HCEC 1CT (cell line): ENCODE results near the gene HOXD8.

Source experiments
- DNase-seq: peaks from one replicate; pipeline ENCODE4 v3.0.0-alpha.2; 2017

The HOXD8 gene

GRCh38 chr2:176128982-176129796, at the start of gene HOXD8:
Gene HOXD8 (plus strand): TSS chr2:176129705. CDS start chr2:176130367, 662 bp downstream.
- peak; percentile 90 for DNase-seq

DNA sequence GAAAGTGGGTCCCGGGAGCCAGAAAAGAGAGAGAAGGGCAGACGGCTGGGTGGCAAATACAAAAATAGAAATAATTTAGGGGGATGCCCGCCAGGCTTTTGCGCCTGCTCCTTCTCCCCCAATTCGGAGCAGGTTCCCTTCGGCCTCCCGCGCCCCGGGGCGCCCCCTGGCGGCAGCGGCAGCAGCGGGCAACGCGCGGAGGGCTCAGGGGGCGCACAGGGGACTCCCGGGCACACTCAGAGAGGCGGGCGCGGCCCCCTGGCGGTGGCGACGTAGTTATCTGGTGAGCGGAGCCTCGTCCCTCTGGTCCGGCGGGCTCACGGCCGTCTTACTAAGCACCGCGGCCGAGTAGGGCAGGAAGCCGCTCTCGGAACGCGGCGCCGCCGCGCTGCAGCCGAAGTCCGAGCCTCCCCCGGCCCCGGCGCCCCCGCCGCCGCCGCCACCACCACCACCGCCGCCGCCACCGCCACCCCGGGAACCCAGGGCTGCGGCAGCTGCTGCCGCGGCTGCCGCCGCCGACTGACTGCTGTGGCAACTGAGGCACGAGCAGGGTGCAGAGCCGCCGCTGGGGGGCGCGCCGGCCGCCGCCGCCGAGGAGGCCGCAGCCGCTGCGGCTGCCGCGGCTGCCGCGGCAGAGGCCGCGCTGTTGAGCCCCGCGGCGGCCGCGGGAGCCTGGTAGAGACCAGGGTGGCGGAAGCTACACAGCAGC, 49.5 kb upstream of the HOXD8 start:
- no peak for DNase-seq

DNA sequence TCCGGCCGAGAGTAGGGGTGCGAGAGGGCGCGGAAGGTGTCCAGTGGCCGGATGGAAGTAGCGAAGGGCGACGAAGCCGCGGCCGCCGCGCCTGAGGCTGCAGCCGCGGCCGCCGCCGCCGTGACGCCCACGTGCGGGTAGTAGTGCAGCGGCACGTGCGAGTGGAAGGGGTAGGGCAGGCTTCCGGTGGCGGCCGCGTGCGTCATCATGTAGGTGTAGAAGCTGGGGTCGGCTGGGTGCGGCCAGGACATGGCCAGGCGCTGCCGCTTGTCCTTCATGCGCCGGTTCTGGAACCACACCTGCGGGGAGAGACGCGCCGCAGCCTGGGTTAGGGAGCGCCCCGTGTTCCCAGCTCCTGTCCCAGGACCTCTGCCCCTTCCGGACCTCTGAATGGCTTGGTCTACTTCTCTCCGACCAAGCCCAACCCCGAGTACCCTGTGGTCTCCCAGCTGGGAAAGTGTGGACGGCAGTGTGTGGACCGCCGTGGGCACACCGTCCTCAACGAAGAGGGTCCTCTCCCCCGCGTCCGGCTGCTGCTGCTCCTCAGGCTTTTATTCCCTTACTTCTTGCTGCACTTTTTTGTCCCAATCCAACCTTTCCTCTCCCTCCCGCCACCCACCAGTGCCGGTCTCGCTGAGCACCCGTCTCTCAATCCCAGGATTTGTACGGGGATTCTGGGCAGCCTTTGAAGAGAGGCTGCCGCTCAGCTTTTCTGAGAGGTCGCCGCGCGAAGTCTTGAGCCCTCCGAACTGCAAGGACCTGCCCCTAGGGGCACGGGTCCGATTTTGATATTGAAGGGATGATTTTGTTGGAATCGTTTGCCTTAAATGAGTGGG, 48.7 kb upstream of the HOXD8 start:
- no peak for DNase-seq

- DNase-seq, result no peak
Measured at GRCh38 chr2:176081376-176081836, 48.1 kb upstream of the HOXD8 start.

- no peak for DNase-seq
Measured at GRCh38 chr2:176081837-176082524, 47.5 kb upstream of the HOXD8 start.

DNA sequence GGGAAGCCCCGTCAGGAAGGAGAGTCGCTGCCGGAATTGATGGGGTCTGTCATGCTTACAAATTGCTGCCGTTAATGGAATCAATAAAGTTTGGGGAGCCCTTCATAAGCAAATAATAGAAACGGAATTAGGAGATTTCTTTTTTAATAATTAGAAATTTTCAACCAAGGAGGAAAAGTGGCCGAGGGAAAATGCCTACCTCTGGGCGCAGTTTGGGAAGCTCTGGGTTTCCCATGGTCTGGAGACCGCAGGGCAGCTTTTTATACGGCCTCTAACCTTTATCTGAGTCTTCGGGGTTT, 47.0 kb upstream of the HOXD8 start:
- DNase-seq, result no peak

- DNase-seq, result no peak
Measured at GRCh38 chr2:176082824-176083751, 46.4 kb upstream of the HOXD8 start.

DNA sequence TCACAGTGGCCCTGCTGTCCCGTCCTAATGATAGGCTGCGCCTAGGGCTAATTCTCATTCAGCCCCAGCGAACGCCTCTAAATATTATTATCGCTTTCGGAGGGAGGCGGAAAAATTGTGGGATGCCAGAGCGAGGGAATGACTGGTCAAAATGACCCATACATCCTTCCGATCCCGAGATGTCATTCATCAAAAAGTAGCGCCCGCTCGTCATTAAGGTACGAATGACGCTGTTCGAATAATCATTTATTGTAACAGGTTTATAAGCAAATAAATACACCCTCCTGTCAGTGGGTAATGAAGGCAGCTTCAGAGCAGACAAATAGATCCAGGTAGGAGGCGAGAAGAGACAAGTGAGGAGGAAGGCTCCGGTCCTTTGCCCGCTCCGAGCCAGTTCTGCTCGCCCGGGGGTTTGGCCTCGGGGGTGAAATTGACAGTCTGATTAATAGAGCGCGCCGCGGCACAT, 45.7 kb upstream of the HOXD8 start, which contains the start of gene EVX2:
TSS of gene EVX2 (minus strand) at position 167 of the 466 bp plus-strand sequence. CDS start 186 bp downstream, outside the sequence.
- no peak for DNase-seq

- DNase-seq, result no peak
Measured at GRCh38 chr2:176084611-176085119, 44.8 kb upstream of the HOXD8 start.

GRCh38 chr2:176085120-176085788, 44.3 kb upstream of the HOXD8 start:
- no peak for DNase-seq

- DNase-seq, result peak; percentile 32
Measured at GRCh38 chr2:176085861-176086771, 43.4 kb upstream of the HOXD8 start.

DNA sequence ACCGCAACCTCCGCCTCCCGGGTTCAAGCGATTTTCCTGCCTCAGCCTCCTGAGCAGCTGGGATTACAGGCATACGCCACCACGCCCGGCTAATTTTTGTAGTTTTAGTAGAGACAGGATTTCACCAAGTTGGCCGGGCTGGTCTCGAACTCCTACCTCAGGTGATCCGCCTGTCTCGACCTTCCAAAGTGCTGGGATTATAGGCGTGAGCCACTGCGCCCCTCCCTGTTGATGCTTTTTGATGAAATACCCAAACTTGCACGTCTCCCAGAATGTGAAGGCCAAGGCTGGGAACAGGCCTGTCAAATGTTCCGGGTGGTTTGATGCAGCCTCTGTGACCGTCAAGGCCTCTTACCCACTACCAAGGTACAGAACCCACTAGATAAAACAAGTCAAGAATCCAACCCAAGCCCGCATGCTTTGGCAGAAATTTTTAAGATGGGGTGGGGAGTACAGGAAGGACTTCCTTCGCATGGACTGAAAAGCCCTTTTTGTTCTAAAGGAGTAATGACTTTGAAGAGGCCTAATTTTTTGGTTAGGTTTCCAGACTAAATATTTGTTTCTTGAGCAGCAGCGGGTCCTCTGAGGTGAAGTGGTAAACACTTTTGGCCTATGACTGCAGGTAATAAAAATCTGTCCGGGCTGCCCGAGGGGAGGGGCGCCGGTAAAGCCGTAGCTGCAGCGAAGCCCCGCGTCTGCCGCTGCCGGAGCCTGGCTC, 42.0 kb upstream of the HOXD8 start:
- no peak for DNase-seq

DNA sequence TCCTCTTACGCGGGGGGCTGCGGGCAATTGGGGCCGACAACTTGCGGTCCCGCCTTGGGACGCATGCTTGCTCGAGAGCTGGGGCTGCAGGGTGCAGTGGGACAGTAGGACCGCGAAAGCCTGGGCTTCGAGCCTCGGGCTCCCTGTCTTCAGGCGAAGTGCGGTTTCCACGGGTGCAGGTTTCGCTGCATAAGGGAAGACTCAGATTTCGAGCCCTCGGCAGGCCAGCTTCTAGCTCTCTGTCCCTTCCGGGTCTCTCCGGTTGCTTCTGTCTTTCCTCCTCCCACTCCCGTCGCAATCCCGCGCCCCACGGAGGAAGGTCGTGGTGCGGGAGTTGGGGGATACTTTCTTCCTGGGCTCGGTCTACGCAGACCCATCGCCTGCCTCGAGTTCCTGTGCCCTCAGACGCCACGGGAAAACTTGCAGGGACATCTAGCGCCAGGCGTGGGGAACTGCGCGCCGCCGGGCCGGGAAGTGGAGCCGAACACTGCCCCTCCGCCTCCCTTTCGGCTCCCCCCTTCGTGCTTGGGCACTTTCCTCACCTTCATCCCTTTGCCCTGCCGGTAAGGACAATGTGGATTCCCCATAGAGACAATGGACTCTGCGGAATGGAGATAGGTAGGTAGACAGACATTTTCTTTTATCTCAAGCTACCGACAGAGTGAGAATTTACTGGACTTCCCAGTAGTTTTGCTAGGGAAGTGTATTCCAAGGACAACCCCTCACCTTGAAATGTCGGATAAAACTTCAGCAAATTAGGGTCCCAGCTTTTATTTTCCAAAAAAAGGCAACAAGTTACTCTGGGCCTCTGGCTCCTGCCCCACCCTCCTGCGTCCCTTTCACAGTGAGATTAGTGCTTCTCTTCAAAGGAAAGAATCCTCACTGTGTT, 41.2 kb upstream of the HOXD8 start:
- DNase-seq, result peak; percentile 46

DNA sequence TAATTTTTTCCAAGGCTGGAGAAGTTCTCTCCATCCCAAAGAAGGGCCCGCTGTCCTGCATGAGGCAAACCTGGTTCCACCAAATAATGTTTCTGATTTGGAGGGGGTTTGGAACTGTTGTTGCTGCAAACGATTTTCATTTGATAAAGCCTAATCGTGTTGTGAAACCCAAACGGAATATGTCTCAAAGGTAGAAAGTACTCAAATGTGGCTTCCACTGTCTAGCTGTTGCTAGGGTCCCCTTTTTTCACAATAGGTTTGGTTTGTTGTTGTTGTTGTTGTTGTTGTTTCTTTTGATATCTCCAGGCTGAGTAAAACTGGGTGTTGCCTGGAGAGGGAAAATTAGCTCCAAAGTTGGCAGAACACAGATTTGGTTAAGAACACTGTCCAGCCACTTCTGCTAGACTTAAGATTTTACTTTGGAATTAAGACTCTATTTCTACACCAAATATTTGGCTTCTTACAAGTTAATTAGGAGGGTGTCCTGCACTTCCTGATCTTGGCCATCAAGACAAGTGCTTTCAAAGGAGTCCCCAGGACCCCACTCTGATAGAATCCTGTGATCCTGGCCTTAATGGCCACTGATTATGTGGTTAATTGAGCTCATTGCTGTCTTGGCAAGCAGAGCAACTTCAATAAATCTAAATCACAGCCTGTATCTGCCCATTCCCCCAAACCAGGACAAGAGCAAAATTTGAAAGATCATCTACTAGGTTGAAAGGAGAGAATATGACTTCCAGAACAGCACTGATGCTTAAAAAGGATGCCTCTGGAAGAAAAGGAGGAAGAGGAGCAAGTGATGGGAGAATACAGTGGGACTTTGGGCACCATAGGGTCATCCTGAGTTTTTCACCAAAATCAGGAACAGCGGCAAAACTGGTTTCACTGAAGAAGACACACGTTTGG, 40.3 kb upstream of the HOXD8 start:
- DNase-seq, result no peak

- no peak for DNase-seq
Measured at GRCh38 chr2:176089843-176090395, 39.6 kb upstream of the HOXD8 start.

DNA sequence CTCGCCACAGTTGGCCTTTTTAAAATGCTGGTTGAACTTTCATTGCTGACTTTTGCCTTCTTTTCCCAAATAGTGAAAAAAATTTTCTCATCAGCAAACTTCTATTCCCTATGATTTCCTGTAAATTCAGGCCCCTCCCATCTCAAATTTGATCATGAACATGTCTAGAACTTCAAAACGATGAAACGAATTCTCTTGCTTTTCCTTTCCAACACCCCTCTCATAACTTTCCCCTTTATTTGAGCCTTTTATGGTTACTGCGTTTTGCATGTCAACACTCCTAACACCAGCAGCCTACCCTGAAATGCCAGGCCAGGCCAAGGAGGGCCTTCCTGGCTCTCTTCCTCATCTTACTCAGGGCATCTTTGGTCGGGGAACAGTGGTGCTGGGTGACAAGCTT, 38.6 kb upstream of the HOXD8 start:
- no peak for DNase-seq
